CD4-positive, alpha-beta T cell (primary cell): ENCODE data around the gene TTLL13. TPM values are rescaled to one million over a fixed set of nuclear protein-coding genes. Genes with fewer than 3 reads are reported as not detected.

Source experiments
- ATAC-seq: fragments of 200-7000 bp; cut with Tn5 transposase; one replicate; pipeline ENCODE4 v1.10.0; 2022; ENCODE audit warnings: mild to moderate bottlenecking; ENCODE audit not compliant: poor library complexity
- CTCF ChIA-PET: fragments of 350-600 bp; sonication (Branson Sonifier 250); formaldehyde crosslinking; loops from one replicate; lab custom pipeline; 2021; ENCODE audit warnings: antibody characterized with exemption, inconsistent platforms; lab: Charles Lee
- POLR2A ChIA-PET: fragments of 350-600 bp; sonication (Branson Sonifier 250); formaldehyde crosslinking; loops from one replicate; lab custom pipeline; 2021; ENCODE audit warnings: antibody characterized with exemption, inconsistent platforms; lab: Charles Lee
- DNase-seq, 14 experiments: peaks; one replicate each; pipeline ENCODE4 v3.0.0-alpha.2; 2013 to 2020; ENCODE audit warnings: mixed read lengths in 2 of 14
- H3K27ac ChIP-seq, 2 donors: one replicate each; pipeline versions ENCODE4 v1.5.1 to v1.7.0; 2013; ENCODE audit warnings: low read length in 2 of 2, low read depth in 1 of 2, mild to moderate bottlenecking in 1 of 2
- H3K27me3 ChIP-seq, 2 experiments: 1 replicate in 1 of 2; 2 replicates in 1 of 2; pipeline versions ENCODE4 v1.6.1 to v1.7.0; 2013; ENCODE audit warnings: low read length in 2 of 2, control low read depth in 1 of 2, mild to moderate bottlenecking in 1 of 2, moderate library complexity in 1 of 2; ENCODE audit not compliant: insufficient read depth in 2 of 2, control insufficient read depth in 1 of 2
- H3K36me3 ChIP-seq: one replicate; pipeline ENCODE4 v1.6.1; 2013; ENCODE audit warnings: low read length, control low read depth; ENCODE audit not compliant: insufficient read depth
- H3K4me1 ChIP-seq: one replicate; pipeline ENCODE4 v1.6.1; 2013; ENCODE audit warnings: low read length, control low read depth; ENCODE audit not compliant: insufficient read depth
- H3K4me3 ChIP-seq: one replicate; pipeline ENCODE4 v1.5.1; 2013; ENCODE audit warnings: mild to moderate bottlenecking, low read length, moderate library complexity
- H3K9me3 ChIP-seq, 2 experiments: 1 replicate in 1 of 2; 2 replicates in 1 of 2; pipeline versions ENCODE4 v1.6.1 to v1.7.0; 2013; ENCODE audit warnings: low read length in 2 of 2, mild to moderate bottlenecking in 2 of 2, control low read depth in 1 of 2, moderate library complexity in 1 of 2; ENCODE audit not compliant: control insufficient read depth in 1 of 2, insufficient read depth in 1 of 2
- H3K27ac Mint-ChIP-seq: one replicate; pipeline ENCODE4 v1.8.0; 2020; ENCODE audit warnings: mixed read lengths
- H3K27me3 Mint-ChIP-seq: one replicate; pipeline ENCODE4 v1.8.0; 2021; ENCODE audit warnings: mixed read lengths
- H3K36me3 Mint-ChIP-seq: one replicate; pipeline ENCODE4 v1.8.0; 2021; ENCODE audit warnings: low read depth, mixed read lengths
- H3K4me1 Mint-ChIP-seq: one replicate; pipeline ENCODE4 v1.8.0; 2021; ENCODE audit warnings: low read depth, mixed read lengths
- H3K4me3 Mint-ChIP-seq: one replicate; pipeline ENCODE4 v1.8.0; 2020; ENCODE audit warnings: mild to moderate bottlenecking, mixed read lengths
- H3K9me3 Mint-ChIP-seq: one replicate; pipeline ENCODE4 v1.8.0; 2020; ENCODE audit warnings: mixed read lengths
- intact Hi-C, 2 experiments: fragments of 100-400 bp; cut with DNase I in 1 of 2; cut with micrococcal nuclease in 1 of 2; formaldehyde crosslinking; loops; one replicate each; pipeline versions ENCODE4 v1.15.1 to v1.9.0; 2023 to 2025; cut with DNase I, micrococcal nuclease
- total RNA-seq, 174 experiments: library from RNA in 2 of 174; stranded (reverse) in 2 of 174; gene quantifications; one replicate each; pipeline ENCODE4 v1.2.3 and lab custom pipeline; 2021 to 2026
- TF ChIP-seq, protein P1 (sequence below): fragments of 200-600 bp; IDR thresholded peaks from one replicate; pipeline ENCODE4 v1.8.0; 2022; ENCODE audit warnings: antibody characterized with exemption, mild to moderate bottlenecking

The TTLL13 gene
- total RNA-seq, 2 experiments from 2014 or later, result 0.63 to 1.8 TPM

DNA sequence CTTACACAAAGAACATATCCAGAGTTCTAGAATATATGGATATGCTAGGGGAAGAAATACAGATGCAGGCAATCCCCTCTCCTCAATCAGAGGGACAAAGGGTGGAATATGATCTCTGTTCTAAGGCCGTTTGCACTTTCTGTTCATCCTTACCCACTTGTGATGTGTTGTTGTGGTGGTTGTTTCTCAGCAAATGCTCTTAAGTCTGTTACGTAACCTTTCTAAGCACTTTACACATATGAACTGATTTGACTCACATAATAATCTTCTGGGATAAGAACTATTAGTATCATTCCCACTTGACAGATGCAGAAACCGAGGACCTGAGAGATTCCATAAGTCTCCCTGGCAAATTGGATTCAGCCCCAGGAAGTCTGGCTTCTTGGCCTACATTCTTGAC, 56.6 kb downstream of the TTLL13 start:
- Mint-ChIP-seq H3K4me3 (no peak overlapping the region), H3K9me3 (no peaks in the 10 kb centered on the region), H3K4me1 (peaks cover 21% of the 10 kb centered on the region), H3K27ac (peak overlapping the region; percentile 63), H3K36me3 (no peaks in the 10 kb centered on the region), H3K27me3 (no peaks in the 10 kb centered on the region)
- no peaks in the 10 kb centered on the region for H3K36me3 ChIP-seq
- CTCF ChIA-PET, result interaction anchor here (5.2 kb wide), 1 partner anchor 13 kb away, joined by 22 read pairs; no protein-coding TSS in a partner anchor
- peak overlapping the region in 1 of 2 donors; percentile 41 for H3K27ac ChIP-seq
- ATAC-seq, result no peak
- POLR2A ChIA-PET, result interaction anchor here (1.0 kb wide), 1 partner anchor 14 kb away, joined by 3 read pairs; no protein-coding TSS in a partner anchor
- TF ChIP-seq, protein P1, sequence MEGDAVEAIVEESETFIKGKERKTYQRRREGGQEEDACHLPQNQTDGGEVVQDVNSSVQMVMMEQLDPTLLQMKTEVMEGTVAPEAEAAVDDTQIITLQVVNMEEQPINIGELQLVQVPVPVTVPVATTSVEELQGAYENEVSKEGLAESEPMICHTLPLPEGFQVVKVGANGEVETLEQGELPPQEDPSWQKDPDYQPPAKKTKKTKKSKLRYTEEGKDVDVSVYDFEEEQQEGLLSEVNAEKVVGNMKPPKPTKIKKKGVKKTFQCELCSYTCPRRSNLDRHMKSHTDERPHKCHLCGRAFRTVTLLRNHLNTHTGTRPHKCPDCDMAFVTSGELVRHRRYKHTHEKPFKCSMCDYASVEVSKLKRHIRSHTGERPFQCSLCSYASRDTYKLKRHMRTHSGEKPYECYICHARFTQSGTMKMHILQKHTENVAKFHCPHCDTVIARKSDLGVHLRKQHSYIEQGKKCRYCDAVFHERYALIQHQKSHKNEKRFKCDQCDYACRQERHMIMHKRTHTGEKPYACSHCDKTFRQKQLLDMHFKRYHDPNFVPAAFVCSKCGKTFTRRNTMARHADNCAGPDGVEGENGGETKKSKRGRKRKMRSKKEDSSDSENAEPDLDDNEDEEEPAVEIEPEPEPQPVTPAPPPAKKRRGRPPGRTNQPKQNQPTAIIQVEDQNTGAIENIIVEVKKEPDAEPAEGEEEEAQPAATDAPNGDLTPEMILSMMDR, result no peak
- no peaks in the 10 kb centered on the region for H3K27me3 ChIP-seq
- no peak overlapping the region for H3K4me3 ChIP-seq
- DNase-seq, result peak in 1 of 14 experiments; percentile 13
- peaks cover 16% of the 10 kb centered on the region for H3K4me1 ChIP-seq
- no peaks in the 10 kb centered on the region for H3K9me3 ChIP-seq
- intact Hi-C loops, result no loop called here

DNA sequence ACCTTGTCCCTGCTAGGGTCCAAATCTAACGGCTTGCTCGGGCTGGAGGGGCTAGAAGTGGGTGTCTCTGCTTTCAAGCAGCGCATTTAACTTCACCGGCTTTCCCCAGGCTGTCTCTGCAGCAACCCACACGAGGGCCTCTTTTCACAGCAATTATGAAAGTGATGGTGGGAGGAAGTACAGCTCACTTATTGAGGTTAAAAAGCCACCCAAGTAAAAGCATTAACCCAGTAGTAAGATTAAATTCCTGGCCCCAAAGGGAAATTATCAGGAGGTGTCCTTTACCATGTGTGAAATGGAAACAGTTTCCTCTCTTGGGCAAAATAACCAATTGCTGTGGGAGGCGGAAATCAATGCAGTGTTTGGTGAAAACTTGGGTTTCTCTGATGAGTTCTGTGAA, 57.2 kb downstream of the TTLL13 start:
- ATAC-seq (peak; percentile 62), DNase-seq (peak in 5 of 14 experiments; percentile 9 to 46 (median 41))
- Mint-ChIP-seq H3K36me3 (no peaks in the 10 kb centered on the region), H3K9me3 (no peaks in the 10 kb centered on the region), H3K27ac (peak overlapping the region; percentile 63), H3K4me1 (peaks cover 15% of the 10 kb centered on the region), H3K27me3 (no peaks in the 10 kb centered on the region), H3K4me3 (no peak overlapping the region)
- H3K27me3 ChIP-seq, result no peaks in the 10 kb centered on the region
- intact Hi-C loops, result no loop called here
- TF ChIP-seq, protein P1, result no peak
- peak overlapping the region in 1 of 2 donors; percentile 41 for H3K27ac ChIP-seq
- H3K9me3 ChIP-seq, result no peaks in the 10 kb centered on the region
- H3K36me3 ChIP-seq, result no peaks in the 10 kb centered on the region
- POLR2A ChIA-PET, result interaction anchor here (0.9 to 1.0 kb wide), 2 partner anchors 13 to 299 kb away, joined by 3 read pairs; no protein-coding TSS in a partner anchor
- CTCF ChIA-PET, result interaction anchor here (5.2 kb wide), 1 partner anchor 13 kb away, joined by 22 read pairs; no protein-coding TSS in a partner anchor
- no peak overlapping the region for H3K4me3 ChIP-seq
- peaks cover 10% of the 10 kb centered on the region for H3K4me1 ChIP-seq

DNA sequence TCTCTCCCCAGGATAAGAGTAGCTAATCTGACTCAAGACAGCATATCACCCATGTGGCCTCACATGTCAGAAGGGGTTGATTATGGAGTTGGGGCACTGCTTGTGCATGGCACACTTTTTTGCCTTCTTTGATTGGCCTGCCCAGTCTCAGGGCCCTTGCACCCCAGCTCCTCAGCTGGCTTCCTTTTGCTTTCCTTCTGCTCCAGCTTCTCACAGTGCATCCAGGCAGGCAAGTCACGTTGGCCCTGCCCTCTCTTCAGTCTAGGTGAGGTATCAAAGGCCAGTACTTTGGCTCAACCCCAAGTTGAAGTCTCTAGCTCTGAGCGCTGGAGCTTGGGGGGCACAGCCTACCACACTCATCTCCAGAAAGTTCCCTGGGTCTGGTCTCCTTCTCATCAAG, 58.3 kb downstream of the TTLL13 start:
- no peaks in the 10 kb centered on the region for H3K9me3 Mint-ChIP-seq
- H3K4me3 Mint-ChIP-seq, result no peak overlapping the region
- no peak overlapping the region for H3K4me3 ChIP-seq
- POLR2A ChIA-PET, result no interaction called here
- intact Hi-C loops, result no loop called here
- H3K27me3 Mint-ChIP-seq, result no peaks in the 10 kb centered on the region
- ATAC-seq (no peak), DNase-seq (no peak)
- no peak overlapping the region for H3K27ac Mint-ChIP-seq
- no peaks in the 10 kb centered on the region for H3K36me3 Mint-ChIP-seq
- no peaks in the 10 kb centered on the region for H3K9me3 ChIP-seq
- no peaks in the 10 kb centered on the region for H3K36me3 ChIP-seq
- H3K27ac ChIP-seq, result no peak overlapping the region
- TF ChIP-seq, protein P1, result no peak
- no peaks in the 10 kb centered on the region for H3K27me3 ChIP-seq
- H3K4me1 Mint-ChIP-seq, result peaks cover 15% of the 10 kb centered on the region
- H3K4me1 ChIP-seq, result peaks cover 10% of the 10 kb centered on the region
- CTCF ChIA-PET, result interaction anchor here (1.1 to 5.2 kb wide), 2 partner anchors 13 to 15 kb away, joined by 4 to 22 read pairs; no protein-coding TSS in a partner anchor
